NCI-H2196 (cell line): Measurements from ENCODE around the gene STAT5A.
"Not testable (repeated sequence)": the region's sequence is repeated elsewhere in the genome, so short reads cannot be mapped to it uniquely, and the experiment has no call there.

Experiments used
- DNase-seq: peaks from one replicate; lab custom pipeline; 2025; ENCODE audit not compliant: unreplicated experiment; lab: John Stamatoyannopoulos, UW

The STAT5A gene

GRCh38 chr17:42283241-42284023, 4.9 kb upstream of the STAT5A start:
- DNase-seq, result no peak

- DNase-seq, result no peak
These were observed 4.3 kb upstream of the STAT5A start for GRCh38 chr17:42284024-42284369.

- no peak for DNase-seq
These were observed 3.7 kb upstream of the STAT5A start for GRCh38 chr17:42284566-42284965.

GRCh38 chr17:42285346-42286050, 2.8 kb upstream of the STAT5A start:
- DNase-seq, result no peak

- no peak for DNase-seq
These were observed 1.7 kb upstream of the STAT5A start for GRCh38 chr17:42286411-42287221.

GRCh38 chr17:42287305-42287976, 857 bp upstream of the STAT5A start:
- DNase-seq, result no peak

GRCh38 chr17:42288803-42289610, 709 bp downstream of the STAT5A start:
- DNase-seq, result peak; percentile 53

- DNase-seq, result no peak
These were observed 1.4 kb downstream of the STAT5A start for GRCh38 chr17:42289611-42290181.

GRCh38 chr17:42290577-42290976, 2.3 kb downstream of the STAT5A start:
- DNase-seq, result no peak

- DNase-seq, result no peak
These were observed 2.8 kb downstream of the STAT5A start for GRCh38 chr17:42291129-42291528.

- DNase-seq, result no peak
These were observed 6.4 kb downstream of the STAT5A start for GRCh38 chr17:42294469-42295398.

- no peak for DNase-seq
These were observed 7.7 kb downstream of the STAT5A start for GRCh38 chr17:42296012-42296411.

- not testable (repeated sequence) for DNase-seq
These were observed 9.5 kb downstream of the STAT5A start for GRCh38 chr17:42297775-42298174.

GRCh38 chr17:42299361-42299760, 11.1 kb downstream of the STAT5A start:
- DNase-seq, result not testable (repeated sequence)

- not testable (repeated sequence) for DNase-seq
These were observed 11.6 kb downstream of the STAT5A start for GRCh38 chr17:42299913-42300312.

- no peak for DNase-seq
These were observed 12.7 kb downstream of the STAT5A start for GRCh38 chr17:42301022-42301421.

GRCh38 chr17:42303694-42304093, 15.4 kb downstream of the STAT5A start:
- no peak for DNase-seq

- no peak for DNase-seq
These were observed 16.1 kb downstream of the STAT5A start for GRCh38 chr17:42304187-42305030.
